K562 (cell line): ENCODE data around the gene NR1D2. TPM values are rescaled to one million over a fixed set of nuclear protein-coding genes. Genes with fewer than 3 reads are reported as not detected.

Experiments
- AFF1 ChIP-seq, 2 experiments: fragments of 450-650 bp; IDR thresholded peaks; 2 replicates each; pipeline ENCODE4 v1.6.1; 2018; ENCODE audit warnings: mild to moderate bottlenecking in 2 of 2, low read depth in 1 of 2; ENCODE audit not compliant: partially characterized antibody in 2 of 2
- ATF7 ChIP-seq: fragments of 450-650 bp; IDR thresholded peaks from 2 replicates; pipeline ENCODE4 v1.7.1; 2014; ENCODE audit warnings: mild to moderate bottlenecking, moderate library complexity
- BRD9 ChIP-seq: fragments of 450-650 bp; IDR thresholded peaks from 2 replicates; pipeline ENCODE4 v1.6.1; 2018; ENCODE audit warnings: low read depth; ENCODE audit not compliant: partially characterized antibody
- CREM ChIP-seq: IDR thresholded peaks from 2 replicates; pipeline ENCODE4 v1.6.1; 2014; ENCODE audit warnings: antibody characterized with exemption, low read depth
- ELF2 ChIP-seq: fragments of 250-450 bp; sonication (Bioruptor Pico); IDR thresholded peaks from 2 replicates; pipeline ENCODE4 v1.5.0; 2021; ENCODE audit warnings: mild to moderate bottlenecking
- HDAC2 ChIP-seq: fragments of 450-650 bp; IDR thresholded peaks from 2 replicates; pipeline ENCODE4 v1.6.1; 2016; ENCODE audit warnings: mild to moderate bottlenecking
- JUND ChIP-seq, 2 experiments: IDR thresholded peaks; 2 replicates in 1 of 2; 3 replicates in 1 of 2; pipeline ENCODE4 v1.6.1; 2011; ENCODE audit warnings: borderline replicate concordance in 2 of 2, low read depth in 2 of 2, low read length in 2 of 2, improper control_type of control experiment in 1 of 2, missing biosample characterization in 1 of 2, missing genetic modification characterization in 1 of 2, missing genetic modification reagents in 1 of 2
- KLF1 ChIP-seq: fragments of 450-650 bp; IDR thresholded peaks from 2 replicates; pipeline ENCODE4 v1.6.1; 2016; ENCODE audit warnings: missing genetic modification characterization, missing compliant biosample characterization
- MLLT1 ChIP-seq, 2 experiments: fragments of 450-650 bp; IDR thresholded peaks; 2 replicates each; pipeline ENCODE4 v1.6.1; 2016
- NCOA1 ChIP-seq: fragments of 450-650 bp; IDR thresholded peaks from 2 replicates; pipeline ENCODE4 v1.6.1; 2016; ENCODE audit warnings: low read depth
- TEAD4 ChIP-seq, 2 experiments: sonication (generic) in 1 of 2; formaldehyde crosslinking in 1 of 2; IDR thresholded peaks; 2 replicates each; pipeline versions ENCODE4 v1.6.1 to v1.8.0; 2012 to 2022; ENCODE audit warnings: borderline replicate concordance in 1 of 2, inconsistent platforms in 1 of 2, low read length in 1 of 2, mild to moderate bottlenecking in 1 of 2, missing genetic modification reagents in 1 of 2
- TRIM25 ChIP-seq: fragments of 450-650 bp; IDR thresholded peaks from 2 replicates; pipeline ENCODE4 v1.7.0; 2016; ENCODE audit warnings: borderline replicate concordance
- UBTF ChIP-seq, 2 experiments: IDR thresholded peaks; 2 replicates each; pipeline ENCODE4 v1.6.1; 2012; ENCODE audit warnings: improper control_type of control experiment in 2 of 2, low read depth in 2 of 2, low read length in 2 of 2, borderline replicate concordance in 1 of 2
- USF1 ChIP-seq: sonication (generic); formaldehyde crosslinking; IDR thresholded peaks from 2 replicates; pipeline ENCODE4 v1.9.0; 2022; ENCODE audit warnings: mild to moderate bottlenecking, missing genetic modification reagents
- polyA plus RNA-seq, 8 experiments: library from polyadenylated mRNA; depleted of rRNA in 4 of 8; stranded (reverse) in 5 of 8; unstranded in 3 of 8; fragments of >200 nt; fragmentation: Nextera tagmentation in 2 of 8; fragmentation: Illumina TruSeq in 1 of 8; extraction: Ambion mirVana in 2 of 8; extraction: Trizol in 1 of 8; gene quantifications; 2 replicates each; pipeline versions ENCODE4 v1.2.1 to v1.2.3, GENCODE V29; 2011 to 2014; ENCODE audit warnings: inconsistent platforms in 1 of 8, missing spikeins in 1 of 8
- total RNA-seq, 7 experiments: library from RNA; depleted of rRNA in 6 of 7; stranded (reverse); fragments of >200 nt in 6 of 7; fragmentation: Illumina TruSeq in 2 of 7; extraction: Trizol in 2 of 7; gene quantifications; 2 replicates each; pipeline versions ENCODE4 v1.2.1 to v1.2.3, GENCODE V29; 2011 to 2021; ENCODE audit warnings: low replicate concordance in 1 of 7

NR1D2 gene
- total and polyA plus RNA-seq, 9 of the 15 experiments (the other 6 are each of a cell fraction or from before 2014, with no cell fraction given) = 1.2 to 5.5 (median 2.9) TPM

GRCh38 chr3:23915537-23916108 lies 29.5 kb upstream of the NR1D2 start (continued):
- TF ChIP-seq TEAD4 (IDR thresholded peaks at IDR 0.05; ENCODE audit: low read length) (0 out of 2 replicates have a peak, but pooled peaks have one; percentile 35), TEAD4 (CRISPR knock-in tag; IDR thresholded peaks at IDR 0.05; ENCODE audit: borderline replicate concordance) (no peak), UBTF (IDR thresholded peaks at IDR 0.05; ENCODE audit: borderline replicate concordance in 1 of 2, low read depth in 2 of 2, low read length in 2 of 2) (no peak), ELF2 (0 out of 2 replicates have a peak, but pooled peaks have one; percentile 38), USF1 (CRISPR knock-in tag) (no peak), JUND (IDR thresholded peaks at IDR 0.05; ENCODE audit: borderline replicate concordance, low read depth, low read length) (peak; percentile 16; the same call in 1 of the 2 replicates), JUND (tag; IDR thresholded peaks at IDR 0.05; ENCODE audit: borderline replicate concordance, low read depth, low read length) (peak; percentile 31; the same call in 1 of the 3 replicates), HDAC2 (peak; percentile 33; the same call in 1 of the 2 replicates), KLF1 (tag) (no peak), MLLT1 (IDR thresholded peaks at IDR 0.05) (peak; percentile 57 to 68; a peak in 2 of 4 replicates), TRIM25 (peak; percentile 90; the same call in 1 of the 2 replicates), ATF7 (0 out of 2 replicates have a peak, but pooled peaks have one; percentile 44), CREM (peak; percentile 68), BRD9 (peak; percentile 77), AFF1 (IDR thresholded peaks at IDR 0.05; ENCODE audit: low read depth in 1 of 2, partially characterized antibody in 2 of 2) (peak in 1 of 2 experiments; percentile 47), NCOA1 (0 out of 2 replicates have a peak, but pooled peaks have one; percentile 51)
